PC-3 (cell line): Measurements from ENCODE around the gene CEP68. TPM values are rescaled to one million over a fixed set of nuclear protein-coding genes. Genes with fewer than 3 reads are reported as not detected.
A peak's percentile ranks its signal among the peaks of the same experiment; 100 is the strongest.

Source experiments
- ATAC-seq: fragments of 200-7000 bp; cut with Tn5 transposase; 2 replicates; pipeline ENCODE4 v1.9.1; 2020; ENCODE audit warnings: mild to moderate bottlenecking, moderate library complexity
- BruUV-seq: library from RNA; stranded (reverse); fragments of 400-500 nt; replicated peaks from 2 replicates; lab custom pipeline; 2021; lab: Mats Ljungman, UMichigan
- CTCF ChIA-PET: fragments of 300-600 bp; sonication (Branson Sonifier 250); formaldehyde crosslinking; loops from one replicate; lab custom pipeline; 2022; ENCODE audit warnings: antibody characterized with exemption; lab: Charles Lee
- POLR2A ChIA-PET: fragments of 300-600 bp; sonication (Branson Sonifier 250); formaldehyde crosslinking; loops from one replicate; lab custom pipeline; 2022; ENCODE audit warnings: antibody characterized with exemption; ENCODE audit not compliant: unreplicated experiment; lab: Charles Lee
- DNase-seq: peaks from one replicate; pipeline ENCODE4 v3.0.0-alpha.2; 2015
- H2AFZ ChIP-seq: fragments of 300-600 bp; sonication (generic); 2 replicates; pipeline ENCODE4 v1.6.0; 2016; ENCODE audit warnings: antibody characterized with exemption, low read length
- H3F3A ChIP-seq: fragments of 300-600 bp; sonication (generic); one replicate; pipeline ENCODE4 v1.6.0; 2017; ENCODE audit warnings: antibody characterized with exemption, low read length, control low read depth, mild to moderate bottlenecking; ENCODE audit not compliant: unreplicated experiment
- H3K27ac ChIP-seq: fragments of 300-600 bp; sonication (generic); 2 replicates; pipeline ENCODE4 v1.5.1; 2016; ENCODE audit warnings: mild to moderate bottlenecking, low read length
- H3K27me3 ChIP-seq: fragments of 300-600 bp; sonication (generic); 2 replicates; pipeline ENCODE4 v1.6.1; 2016; ENCODE audit warnings: low read length, mixed read lengths
- H3K36me3 ChIP-seq: fragments of 300-600 bp; sonication (generic); 2 replicates; pipeline ENCODE4 v1.6.1; 2016; ENCODE audit warnings: low read depth, mixed run types, low read length, mixed read lengths
- H3K4me1 ChIP-seq: fragments of 300-600 bp; sonication (generic); 2 replicates; pipeline ENCODE4 v1.5.1; 2016; ENCODE audit warnings: low read length; ENCODE audit not compliant: insufficient read depth
- H3K4me2 ChIP-seq: fragments of 300-600 bp; sonication (generic); 2 replicates; pipeline ENCODE4 v1.6.0; 2016; ENCODE audit warnings: low read length
- H3K4me3 ChIP-seq: fragments of 300-600 bp; sonication (generic); 2 replicates; pipeline ENCODE4 v1.5.1; 2016; ENCODE audit warnings: mild to moderate bottlenecking, low read length, mixed read lengths
- H3K79me2 ChIP-seq: fragments of 300-600 bp; sonication (generic); 2 replicates; pipeline ENCODE4 v1.6.1; 2017; ENCODE audit warnings: low read length, mixed read lengths
- H3K9ac ChIP-seq: fragments of 300-600 bp; sonication (generic); 2 replicates; pipeline ENCODE4 v1.6.0; 2016; ENCODE audit warnings: mild to moderate bottlenecking, low read length
- H3K9me2 ChIP-seq: fragments of 300-600 bp; sonication (generic); replicated peaks from 2 replicates; pipeline ENCODE4 v1.6.1; 2016; ENCODE audit warnings: mixed run types, low read length, mixed read lengths
- H3K9me3 ChIP-seq: fragments of 300-600 bp; sonication (generic); 2 replicates; pipeline ENCODE4 v1.6.1; 2016; ENCODE audit warnings: low read length, mixed read lengths
- H4K20me1 ChIP-seq: fragments of 300-600 bp; sonication (generic); 2 replicates; pipeline ENCODE4 v1.6.1; 2016; ENCODE audit warnings: low read length, mixed read lengths
- EZH2 ChIP-seq: fragments of 300-600 bp; sonication (generic); IDR thresholded peaks from one replicate; pipeline ENCODE4 v1.6.1; 2017; ENCODE audit warnings: antibody characterized with exemption, mild to moderate bottlenecking, low read length; ENCODE audit not compliant: unreplicated experiment
- EZH2phosphoT487 ChIP-seq: fragments of 300-600 bp; sonication (generic); IDR thresholded peaks from 2 replicates; pipeline ENCODE4 v1.6.1; 2018; ENCODE audit warnings: mild to moderate bottlenecking, antibody characterized with exemption, low read length, borderline replicate concordance
- intact Hi-C: fragments of 100-400 bp; cut with micrococcal nuclease; formaldehyde crosslinking; loops from 2 replicates; pipeline ENCODE4 v1.9.0; 2023
- total RNA-seq: library from RNA; depleted of rRNA; stranded (reverse); fragments of >200 nt; gene quantifications from 2 replicates; pipeline ENCODE4 v1.2.3, GENCODE V29; 2014
- TF ChIP-seq, protein P1 (sequence below): fragments of 300-600 bp; sonication (generic); conservative IDR thresholded peaks from 2 replicates; pipeline ENCODE4 v1.5.1; 2017; ENCODE audit warnings: antibody characterized with exemption, low read depth, mild to moderate bottlenecking, low read length

The CEP68 gene
- total RNA-seq, 1 experiment from 2014 or later, result 3.4 TPM

DNA sequence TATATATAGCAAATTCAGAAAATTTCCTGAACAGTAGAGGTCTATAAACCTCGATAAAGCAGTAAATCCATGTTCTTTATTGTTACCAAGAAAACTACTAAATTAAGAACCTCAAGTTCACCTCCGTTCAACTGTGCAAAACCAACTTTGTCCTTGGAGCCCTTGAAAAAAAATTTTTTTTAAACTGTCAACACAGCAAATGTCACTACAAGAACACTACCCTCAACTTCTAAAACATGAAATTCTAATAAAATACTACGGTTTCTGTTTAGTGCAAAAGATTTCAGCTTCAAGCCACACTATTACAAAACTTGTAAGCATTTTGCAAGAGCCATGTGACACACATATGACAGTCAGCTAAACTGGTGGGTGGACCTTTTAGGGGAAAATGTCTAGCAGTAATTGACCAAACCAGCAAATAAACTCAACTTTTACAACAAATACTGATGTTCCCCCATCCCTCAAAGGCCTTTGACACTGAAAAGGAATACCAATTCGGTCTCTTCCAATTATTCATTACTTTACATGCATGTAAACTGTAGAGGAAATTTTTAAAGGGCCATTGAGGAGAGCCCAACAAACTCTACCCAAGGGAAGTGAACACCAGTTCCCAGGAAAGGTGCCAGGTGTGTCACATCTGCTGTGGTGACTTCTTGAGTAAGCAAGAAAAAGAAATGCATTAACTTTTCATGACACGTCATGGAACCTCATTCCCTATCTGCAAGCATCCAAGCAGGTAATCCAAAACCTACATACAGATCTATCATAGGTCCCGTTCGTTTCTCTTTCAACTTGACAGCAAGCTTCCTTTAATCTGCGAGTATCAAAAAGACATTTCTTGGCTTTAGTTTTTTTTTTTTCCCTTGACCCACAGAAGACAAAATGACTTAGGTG lies 72.3 kb downstream of the CEP68 start:
- H2AFZ ChIP-seq, result no peak overlapping the region
- peak overlapping the region; percentile 100 for H3K4me3 ChIP-seq
- peak overlapping the region; percentile 99 for H3K9ac ChIP-seq
- intact Hi-C loops, result no loop called here
- peaks cover 58% of the 10 kb centered on the region for H4K20me1 ChIP-seq
- no peaks in the 10 kb centered on the region for H3F3A ChIP-seq
- H3K4me1 ChIP-seq, result peaks cover 19% of the 10 kb centered on the region
- H3K27ac ChIP-seq, result no peak overlapping the region
- no peak for TF ChIP-seq EZH2phosphoT487
- no peaks in the 10 kb centered on the region for H3K36me3 ChIP-seq
- ChIA-PET POLR2A (interaction anchor here (0.5 to 0.6 kb wide), 2 partner anchors 45 to 99 kb away, joined by 4 to 22 read pairs; partner anchors contain the start of gene ACTR2), CTCF (no interaction called here)
- ATAC-seq (no peak), DNase-seq (peak; percentile 69)
- no peaks in the 10 kb centered on the region for H3K27me3 ChIP-seq
- H3K9me3 ChIP-seq, result no peaks in the 10 kb centered on the region
- BruUV-seq, result no TSS peak
- no peaks in the 10 kb centered on the region for H3K9me2 ChIP-seq
- peak overlapping the region; percentile 81 for H3K4me2 ChIP-seq
- H3K79me2 ChIP-seq, result peaks cover 64% of the 10 kb centered on the region

DNA sequence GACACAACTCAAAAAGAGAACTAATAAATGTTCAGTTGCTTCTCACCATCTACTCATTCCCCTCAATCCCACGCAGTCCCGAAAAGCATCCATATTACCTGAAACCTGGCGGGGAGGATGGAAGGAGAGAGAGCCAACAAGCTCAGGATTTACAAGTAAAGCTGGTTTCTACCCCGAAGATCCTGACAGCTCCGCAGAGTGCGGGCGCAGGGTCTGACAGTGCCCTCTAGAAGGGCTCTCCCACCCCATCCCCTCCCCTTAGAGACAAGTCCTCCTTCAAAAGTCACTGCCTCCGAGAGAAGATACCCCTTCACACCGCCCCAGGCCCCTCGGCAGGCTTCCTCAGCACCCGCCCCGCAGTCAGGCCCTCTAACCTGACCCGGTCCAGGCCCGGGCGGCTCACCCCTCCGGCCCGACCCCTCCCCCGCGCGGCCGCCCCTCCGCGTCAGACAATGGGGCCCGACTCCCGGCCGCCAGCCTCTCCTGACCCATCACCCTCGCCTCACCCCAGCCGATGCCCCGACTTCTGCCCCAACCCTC lies 73.1 kb downstream of the CEP68 start:
- H3K9ac ChIP-seq, result peak overlapping the region; percentile 99
- ChIA-PET CTCF (interaction anchor here (0.6 to 1.4 kb wide), 6 partner anchors 35 to 64 kb away, joined by 3 to 8 read pairs (median 4); no protein-coding TSS in a partner anchor), POLR2A (interaction anchor here (0.5 to 1.2 kb wide), 9 partner anchors 24 to 535 kb away, joined by 4 to 22 read pairs (median 6); partner anchors contain the start of gene ACTR2)
- H3K4me1 ChIP-seq, result peaks cover 19% of the 10 kb centered on the region
- TF ChIP-seq, protein P1, sequence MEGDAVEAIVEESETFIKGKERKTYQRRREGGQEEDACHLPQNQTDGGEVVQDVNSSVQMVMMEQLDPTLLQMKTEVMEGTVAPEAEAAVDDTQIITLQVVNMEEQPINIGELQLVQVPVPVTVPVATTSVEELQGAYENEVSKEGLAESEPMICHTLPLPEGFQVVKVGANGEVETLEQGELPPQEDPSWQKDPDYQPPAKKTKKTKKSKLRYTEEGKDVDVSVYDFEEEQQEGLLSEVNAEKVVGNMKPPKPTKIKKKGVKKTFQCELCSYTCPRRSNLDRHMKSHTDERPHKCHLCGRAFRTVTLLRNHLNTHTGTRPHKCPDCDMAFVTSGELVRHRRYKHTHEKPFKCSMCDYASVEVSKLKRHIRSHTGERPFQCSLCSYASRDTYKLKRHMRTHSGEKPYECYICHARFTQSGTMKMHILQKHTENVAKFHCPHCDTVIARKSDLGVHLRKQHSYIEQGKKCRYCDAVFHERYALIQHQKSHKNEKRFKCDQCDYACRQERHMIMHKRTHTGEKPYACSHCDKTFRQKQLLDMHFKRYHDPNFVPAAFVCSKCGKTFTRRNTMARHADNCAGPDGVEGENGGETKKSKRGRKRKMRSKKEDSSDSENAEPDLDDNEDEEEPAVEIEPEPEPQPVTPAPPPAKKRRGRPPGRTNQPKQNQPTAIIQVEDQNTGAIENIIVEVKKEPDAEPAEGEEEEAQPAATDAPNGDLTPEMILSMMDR, result no peak
- TF ChIP-seq EZH2 (no peak), EZH2phosphoT487 (no peak)
- H3K4me3 ChIP-seq, result peak overlapping the region; percentile 100
- peak overlapping the region; percentile 78 for H2AFZ ChIP-seq
- H3K27me3 ChIP-seq, result no peaks in the 10 kb centered on the region
- peaks cover 56% of the 10 kb centered on the region for H3K79me2 ChIP-seq
- H3K9me3 ChIP-seq, result no peaks in the 10 kb centered on the region
- peak overlapping the region; percentile 81 for H3K4me2 ChIP-seq
- peaks cover 50% of the 10 kb centered on the region for H4K20me1 ChIP-seq
- no peaks in the 10 kb centered on the region for H3K36me3 ChIP-seq
- H3K9me2 ChIP-seq, result no peaks in the 10 kb centered on the region
- no TSS peak for BruUV-seq
- ATAC-seq (peak; percentile 3; the same call in 1 of the 2 replicates), DNase-seq (no peak)
- intact Hi-C loops, result no loop called here
- peak overlapping the region; percentile 78 for H3K27ac ChIP-seq
- H3F3A ChIP-seq, result no peaks in the 10 kb centered on the region

DNA sequence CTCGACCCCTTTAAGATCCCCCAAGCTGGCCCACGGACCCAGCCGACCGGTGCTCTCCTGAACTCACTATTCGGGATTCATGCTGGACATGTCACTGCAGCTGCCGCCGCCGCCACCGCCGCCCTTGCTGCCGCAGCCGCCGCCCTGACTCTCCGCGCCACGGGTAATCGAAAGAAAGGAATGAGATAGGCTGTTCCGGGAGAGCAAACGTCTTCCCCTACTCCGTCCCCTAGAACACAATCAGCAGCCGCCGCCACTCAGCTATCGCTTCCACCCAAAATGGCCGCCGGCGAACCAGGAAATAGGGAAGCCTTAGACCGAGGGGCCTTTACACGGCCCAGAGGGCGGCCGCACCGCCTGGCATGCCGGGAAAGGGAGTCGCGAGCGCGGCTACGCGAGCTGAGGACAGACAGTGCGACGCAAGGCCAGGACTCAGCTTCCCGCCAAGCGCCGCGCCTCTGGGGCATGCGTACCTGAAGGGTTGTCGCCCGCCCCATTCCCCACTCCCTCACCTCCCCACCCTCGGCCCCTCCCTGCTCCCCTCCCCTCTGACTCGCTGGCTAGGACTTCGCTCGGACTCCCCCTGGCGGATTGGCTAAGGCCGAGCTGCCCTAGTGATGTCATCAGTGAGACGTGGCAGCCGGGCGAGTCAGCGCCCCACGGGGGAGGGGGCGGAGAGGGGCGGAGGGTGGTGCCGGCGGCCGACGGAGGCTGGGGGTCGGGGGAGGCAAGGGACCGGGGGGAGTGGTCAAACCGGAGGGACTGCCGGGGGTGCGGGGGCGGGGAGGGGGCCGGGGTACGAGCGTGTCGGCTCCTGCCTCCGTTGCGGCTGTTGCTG lies 73.8 kb downstream of the CEP68 start, which contains the start of gene RAB1A:
Gene RAB1A (minus strand): TSS at position 281 of the 838 bp plus-strand sequence. CDS start 191 bp downstream, at position 90.
- peak within 1 kb of the TSS; percentile 91 for H3K4me2 ChIP-seq
- no peaks in the 10 kb centered on the region for H3K9me2 ChIP-seq
- H3F3A ChIP-seq, result no peaks in the 10 kb centered on the region
- TF ChIP-seq EZH2, result no peak
- TF ChIP-seq, protein P1, result peak; percentile 15; the same call in 1 of the 2 replicates
- TF ChIP-seq EZH2phosphoT487, result no peak
- H3K4me1 ChIP-seq, result peaks cover 19% of the 10 kb centered on the region
- peaks cover 49% of the 10 kb centered on the region for H3K79me2 ChIP-seq
- no peaks in the 10 kb centered on the region for H3K36me3 ChIP-seq
- H3K9me3 ChIP-seq, result no peaks in the 10 kb centered on the region
- ChIA-PET CTCF (interaction anchor here (0.6 to 1.4 kb wide), 10 partner anchors 8 to 379 kb away, joined by 3 to 11 read pairs (median 4); no protein-coding TSS in a partner anchor), POLR2A (interaction anchor here (0.5 to 1.2 kb wide), 9 partner anchors 24 to 988 kb away, joined by 4 to 17 read pairs (median 6); partner anchors contain the start of gene ACTR2)
- intact Hi-C loops, result loop anchor here (1.0 to 2.0 kb wide), 4 partner anchors 39 to 97 kb away; partner anchors contain the start of gene ACTR2
- BruUV-seq, result no TSS peak
- ATAC-seq (peak; percentile 97), DNase-seq (peak; percentile 99)
- peaks cover 43% of the 10 kb centered on the region for H4K20me1 ChIP-seq
- peak within 1 kb of the TSS; percentile 99 for H3K9ac ChIP-seq
- H3K27ac ChIP-seq, result peak within 1 kb of the TSS; percentile 78
- H3K27me3 ChIP-seq, result no peaks in the 10 kb centered on the region
- peak within 1 kb of the TSS; percentile 96 for H2AFZ ChIP-seq
- H3K4me3 ChIP-seq, result peak within 1 kb of the TSS; percentile 100
